Stimulated activated CD8-positive, alpha-beta memory T cell treated with anti-CD3 and anti-CD28 coated beads, Interleukin-4, amount 100 ng/mL, for 4 hours (primary cell): ENCODE results near the gene OAS2.

ENCODE experiments used
- DNase-seq, 2 donors: peaks; one replicate each; pipeline ENCODE4 v3.0.0-alpha.2; 2020; ENCODE audit warnings: low read depth in 2 of 2, low spot score in 1 of 2

OAS2 gene, protein sequence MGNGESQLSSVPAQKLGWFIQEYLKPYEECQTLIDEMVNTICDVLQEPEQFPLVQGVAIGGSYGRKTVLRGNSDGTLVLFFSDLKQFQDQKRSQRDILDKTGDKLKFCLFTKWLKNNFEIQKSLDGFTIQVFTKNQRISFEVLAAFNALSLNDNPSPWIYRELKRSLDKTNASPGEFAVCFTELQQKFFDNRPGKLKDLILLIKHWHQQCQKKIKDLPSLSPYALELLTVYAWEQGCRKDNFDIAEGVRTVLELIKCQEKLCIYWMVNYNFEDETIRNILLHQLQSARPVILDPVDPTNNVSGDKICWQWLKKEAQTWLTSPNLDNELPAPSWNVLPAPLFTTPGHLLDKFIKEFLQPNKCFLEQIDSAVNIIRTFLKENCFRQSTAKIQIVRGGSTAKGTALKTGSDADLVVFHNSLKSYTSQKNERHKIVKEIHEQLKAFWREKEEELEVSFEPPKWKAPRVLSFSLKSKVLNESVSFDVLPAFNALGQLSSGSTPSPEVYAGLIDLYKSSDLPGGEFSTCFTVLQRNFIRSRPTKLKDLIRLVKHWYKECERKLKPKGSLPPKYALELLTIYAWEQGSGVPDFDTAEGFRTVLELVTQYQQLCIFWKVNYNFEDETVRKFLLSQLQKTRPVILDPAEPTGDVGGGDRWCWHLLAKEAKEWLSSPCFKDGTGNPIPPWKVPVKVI

GRCh38 chr12:112978163-112979040, at the start of gene OAS2:
TSS of gene OAS2 (plus strand) at chr12:112978519. CDS start at chr12:112978609, 90 bp downstream.
- peak; percentile 61 to 64 for DNase-seq

GRCh38 chr12:112928978-112929377, 49.3 kb upstream of the OAS2 start:
- no peak for DNase-seq

GRCh38 chr12:112929715-112930114, 48.6 kb upstream of the OAS2 start:
- no peak for DNase-seq

DNA sequence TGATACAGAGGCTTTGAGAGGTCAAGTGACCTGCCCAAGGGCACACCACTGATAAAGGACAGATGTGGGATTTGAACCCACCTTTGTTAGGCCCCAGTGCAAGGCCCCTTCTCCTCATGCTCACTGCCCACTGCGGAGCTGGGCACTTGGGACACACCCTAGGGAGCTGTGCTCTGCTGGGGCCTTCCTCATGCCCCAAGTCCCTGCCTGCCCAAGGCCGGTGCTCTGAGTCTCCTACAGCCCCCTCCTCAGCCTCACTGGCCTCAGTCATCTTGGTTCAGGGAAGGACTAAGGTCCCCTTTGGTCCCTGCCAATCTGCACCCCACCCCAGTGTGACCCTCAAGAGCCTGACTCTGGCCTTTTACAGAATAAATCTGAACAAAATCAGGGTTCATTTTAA, 48.0 kb upstream of the OAS2 start:
- DNase-seq: no peak

DNA sequence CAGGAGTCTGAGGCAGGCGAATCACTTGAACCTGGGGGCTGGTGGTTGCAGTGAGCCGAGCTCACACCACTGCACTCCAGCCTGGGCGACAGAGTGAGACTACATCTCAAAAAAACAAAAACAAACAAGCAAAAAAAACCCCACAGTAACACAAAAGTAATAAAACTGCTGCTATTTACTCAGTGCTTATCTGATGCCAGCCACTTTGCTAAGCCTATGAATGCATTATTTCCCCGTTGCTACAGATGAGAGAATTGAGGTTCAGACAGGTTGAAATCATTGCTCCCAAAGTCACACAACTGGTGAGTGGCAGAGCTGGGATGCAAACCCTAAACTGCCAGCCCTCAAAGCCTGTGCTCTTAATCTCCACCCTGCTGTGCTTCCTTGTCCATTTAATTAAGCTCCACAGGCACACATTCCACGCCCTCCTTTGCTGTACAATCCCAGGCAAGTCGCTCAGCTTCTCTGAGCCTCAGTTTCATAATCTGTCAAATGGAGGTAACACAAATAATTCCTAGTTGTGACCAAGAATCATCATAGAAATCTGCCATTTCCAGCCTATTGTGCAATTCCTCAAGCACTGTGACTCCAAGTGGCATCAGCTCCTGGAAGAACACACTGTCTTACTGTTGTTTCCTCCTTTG, 45.7 kb upstream of the OAS2 start:
- no peak for DNase-seq

- no peak for DNase-seq
Observed at GRCh38 chr12:112933129-112933505, 45.2 kb upstream of the OAS2 start.

DNA sequence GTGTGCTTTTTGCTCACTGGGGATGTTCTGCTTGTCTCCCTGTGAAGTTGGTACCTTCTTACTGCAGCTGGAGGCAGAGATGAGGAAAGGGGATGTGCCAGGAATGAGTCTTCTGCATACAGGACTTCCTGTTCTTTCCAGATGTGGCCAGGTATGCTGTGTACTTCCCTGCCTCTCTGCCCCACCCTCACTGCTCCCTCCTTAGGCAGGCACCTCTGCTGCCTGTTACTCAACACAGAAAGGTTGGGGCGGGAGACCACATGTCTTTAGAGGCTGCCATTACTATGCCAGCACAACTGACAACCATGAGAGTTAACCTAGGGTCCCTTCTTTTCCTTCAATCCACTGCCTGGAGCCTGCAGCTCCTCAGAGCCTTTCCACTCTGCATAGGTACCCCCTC, 42.1 kb upstream of the OAS2 start:
- no peak for DNase-seq

DNA sequence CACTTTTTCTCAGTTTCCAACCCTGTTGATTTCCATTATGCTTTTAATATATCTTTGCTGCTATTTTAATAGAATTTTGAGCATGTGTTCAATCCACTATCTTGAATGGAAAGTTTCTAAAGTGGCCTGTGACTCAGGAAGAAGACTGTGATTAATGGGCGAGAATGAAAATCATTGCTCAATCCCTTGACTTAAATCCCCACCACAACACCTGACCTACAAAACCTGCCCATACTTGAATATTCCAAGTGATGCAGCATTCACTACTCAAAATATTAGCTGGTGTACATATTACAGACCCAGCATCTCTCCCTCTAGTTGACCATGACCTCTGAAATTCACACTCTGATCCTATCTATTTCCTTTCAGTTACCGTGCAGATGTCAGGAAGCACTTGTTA, 41.4 kb upstream of the OAS2 start:
- DNase-seq: no peak

- peak; percentile 44 to 49 for DNase-seq
Observed at GRCh38 chr12:112937741-112938719, 40.3 kb upstream of the OAS2 start, which contains the start of gene OAS3. TSS of gene OAS3 (plus strand) at chr12:112938474. CDS start at chr12:112938531, 57 bp downstream.

- DNase-seq: no peak
Observed at GRCh38 chr12:112938751-112939150, 39.6 kb upstream of the OAS2 start.

GRCh38 chr12:112939761-112940381, 38.4 kb upstream of the OAS2 start:
- no peak for DNase-seq

GRCh38 chr12:112941528-112942335, 36.6 kb upstream of the OAS2 start:
- DNase-seq: no peak

- no peak for DNase-seq
Observed at GRCh38 chr12:112942572-112942971, 35.7 kb upstream of the OAS2 start.

DNA sequence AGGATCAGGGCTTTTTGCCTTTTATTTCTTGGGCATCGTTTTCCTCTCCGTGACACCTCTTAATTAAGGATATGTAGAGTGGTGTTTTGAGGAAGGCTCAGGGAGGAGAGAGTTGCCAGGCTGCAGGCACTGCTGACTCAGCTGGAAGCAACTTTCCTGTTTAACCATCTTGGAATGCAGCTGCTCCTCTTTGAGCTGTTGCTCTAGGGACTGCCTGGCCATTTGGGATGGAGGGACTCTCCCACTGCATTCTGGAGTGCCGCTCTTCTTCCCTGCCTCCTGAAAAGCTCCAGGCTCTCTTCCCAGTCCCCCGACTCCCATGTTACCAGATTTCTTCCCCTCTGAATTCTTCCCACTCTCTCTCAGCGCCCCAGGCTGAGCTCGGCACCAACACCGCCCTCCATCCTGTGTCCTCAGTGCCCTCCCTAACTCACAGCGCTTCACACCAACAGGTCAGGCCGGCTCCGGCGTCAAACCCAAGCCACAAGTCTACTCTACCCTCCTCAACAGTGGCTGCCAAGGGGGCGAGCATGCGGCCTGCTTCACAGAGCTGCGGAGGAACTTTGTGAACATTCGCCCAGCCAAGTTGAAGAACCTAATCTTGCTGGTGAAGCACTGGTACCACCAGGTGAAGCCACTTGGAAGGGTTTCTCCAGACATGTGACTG, 34.2 kb upstream of the OAS2 start:
- no peak for DNase-seq

GRCh38 chr12:112945515-112945914, 32.8 kb upstream of the OAS2 start:
- DNase-seq: no peak

- no peak for DNase-seq
Observed at GRCh38 chr12:112946236-112947000, 31.9 kb upstream of the OAS2 start.

GRCh38 chr12:112947314-112947713, 31.0 kb upstream of the OAS2 start:
- no peak for DNase-seq
